Lung (tissue), 12 donors: Measurements from ENCODE around the gene IQCK. TPM values are rescaled to one million over a fixed set of nuclear protein-coding genes. Genes with fewer than 3 reads are reported as not detected.

ENCODE experiments used
- ATAC-seq: fragments of 200-7000 bp; cut with Tn5 transposase; one replicate; pipeline ENCODE4 v1.9.1; 2020; ENCODE audit warnings: moderate number of reproducible peaks; ENCODE audit not compliant: insufficient read depth, low FRiP score
- DNase-seq, 3 donors: peaks; one replicate each; pipeline ENCODE4 v3.0.0-alpha.2; 2013 to 2017
- H3K27ac ChIP-seq, 2 donors: one replicate each; pipeline ENCODE4 v1.5.1; 2013; ENCODE audit warnings: mild to moderate bottlenecking in 2 of 2, moderate library complexity in 2 of 2, control low read depth in 1 of 2, inconsistent platforms in 1 of 2, low read depth in 1 of 2, low read length in 1 of 2
- H3K27me3 ChIP-seq, 3 donors: one replicate each; pipeline ENCODE4 v1.5.1; 2013; ENCODE audit warnings: low read length in 2 of 3; ENCODE audit not compliant: control insufficient read depth in 3 of 3, insufficient read depth in 3 of 3
- H3K36me3 ChIP-seq, 4 donors: one replicate each; pipeline ENCODE4 v1.5.1; 2013; ENCODE audit warnings: low read length in 4 of 4, mild to moderate bottlenecking in 1 of 4, moderate library complexity in 1 of 4; ENCODE audit not compliant: control insufficient read depth in 4 of 4, insufficient read depth in 4 of 4
- H3K4me1 ChIP-seq, 5 donors: one replicate each; pipeline ENCODE4 v1.5.1; 2013; ENCODE audit warnings: low read length in 5 of 5, mild to moderate bottlenecking in 2 of 5, moderate library complexity in 1 of 5; ENCODE audit not compliant: control insufficient read depth in 5 of 5, insufficient read depth in 5 of 5
- H3K4me3 ChIP-seq: one replicate; pipeline ENCODE4 v1.5.1; 2013; ENCODE audit warnings: mild to moderate bottlenecking, control low read depth, moderate library complexity
- H3K9ac ChIP-seq, 2 donors: one replicate each; pipeline ENCODE4 v1.5.1; 2013; ENCODE audit warnings: low read length in 2 of 2, control low read depth in 1 of 2; ENCODE audit not compliant: insufficient read depth in 1 of 2
- H3K9me3 ChIP-seq, 4 donors: one replicate each; pipeline ENCODE4 v1.5.1; 2013; ENCODE audit warnings: low read length in 3 of 4, mild to moderate bottlenecking in 1 of 4, moderate library complexity in 1 of 4; ENCODE audit not compliant: control insufficient read depth in 4 of 4, insufficient read depth in 3 of 4
- WGBS, 2 donors: extraction: QIAGEN DNeasy Blood & Tissue Kit; methylation state at CpG; one replicate each; pipeline ENCODE4 v1.1.7; 2013; 5-methylcytosine and 5-hydroxymethylcytosine counted together
- polyA plus RNA-seq, 2 donors: library from polyadenylated mRNA; stranded (reverse); fragments of 200-250 nt; gene quantifications; one replicate each; pipeline ENCODE4 v1.2.1, GENCODE V29; 2013
- total RNA-seq, 2 donors: library from RNA; depleted of rRNA in 1 of 2; stranded (reverse); fragments of >200 nt in 1 of 2; gene quantifications; one replicate each; pipeline ENCODE4 v1.2.1, GENCODE V29; 2014 to 2021
- TF ChIP-seq, protein P1 (sequence below): IDR thresholded peaks from 2 replicates; pipeline ENCODE4 v1.5.1; 2012; ENCODE audit warnings: mild to moderate bottlenecking; ENCODE audit errors: control extremely low read depth, extremely low read depth
- donor health status: control.
- donor health status: control.
- donor health status: Bipolar disorder and iron deficiency.
- donor health status: healthy.
- donor health status: DM: yes; HTN: yes; CAD: no.

The IQCK gene
- total and polyA plus RNA-seq, 4 donors, result 12.7 to 27.0 (median 20.4) TPM

DNA sequence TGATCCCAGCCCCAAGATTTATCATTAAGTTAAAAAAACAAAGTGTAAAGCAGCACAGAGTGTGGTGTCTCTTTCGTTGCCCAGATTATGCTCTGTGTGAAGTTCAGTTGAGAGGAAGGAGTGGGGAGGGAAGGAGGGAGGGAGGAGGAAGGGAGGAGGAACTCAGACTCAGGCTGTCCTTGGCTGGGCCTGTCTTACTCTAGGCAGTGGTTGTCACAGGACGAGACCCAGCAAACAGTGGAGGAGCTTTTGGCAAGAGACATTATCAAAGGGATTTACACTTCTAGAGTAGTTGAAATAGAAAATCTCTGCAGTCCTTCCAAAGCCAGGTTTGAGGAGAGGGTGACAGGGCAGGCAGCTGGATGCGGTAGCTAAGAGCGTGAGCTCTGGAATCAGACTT lies 27.9 kb upstream of the IQCK start:
- no peak overlapping the region for H3K4me3 ChIP-seq
- no peak for ATAC-seq
- 59 to 62% methylated on average over 4 of the region's 4 CpGs for WGBS, 2 donors
- H3K27ac ChIP-seq, result no peak overlapping the region
- peaks cover 9 to 19% (median 14%) of the 10 kb centered on the region in 4 donors for H3K36me3 ChIP-seq
- H3K27me3 ChIP-seq, result no peaks in the 10 kb centered on the region
- TF ChIP-seq, protein P1, sequence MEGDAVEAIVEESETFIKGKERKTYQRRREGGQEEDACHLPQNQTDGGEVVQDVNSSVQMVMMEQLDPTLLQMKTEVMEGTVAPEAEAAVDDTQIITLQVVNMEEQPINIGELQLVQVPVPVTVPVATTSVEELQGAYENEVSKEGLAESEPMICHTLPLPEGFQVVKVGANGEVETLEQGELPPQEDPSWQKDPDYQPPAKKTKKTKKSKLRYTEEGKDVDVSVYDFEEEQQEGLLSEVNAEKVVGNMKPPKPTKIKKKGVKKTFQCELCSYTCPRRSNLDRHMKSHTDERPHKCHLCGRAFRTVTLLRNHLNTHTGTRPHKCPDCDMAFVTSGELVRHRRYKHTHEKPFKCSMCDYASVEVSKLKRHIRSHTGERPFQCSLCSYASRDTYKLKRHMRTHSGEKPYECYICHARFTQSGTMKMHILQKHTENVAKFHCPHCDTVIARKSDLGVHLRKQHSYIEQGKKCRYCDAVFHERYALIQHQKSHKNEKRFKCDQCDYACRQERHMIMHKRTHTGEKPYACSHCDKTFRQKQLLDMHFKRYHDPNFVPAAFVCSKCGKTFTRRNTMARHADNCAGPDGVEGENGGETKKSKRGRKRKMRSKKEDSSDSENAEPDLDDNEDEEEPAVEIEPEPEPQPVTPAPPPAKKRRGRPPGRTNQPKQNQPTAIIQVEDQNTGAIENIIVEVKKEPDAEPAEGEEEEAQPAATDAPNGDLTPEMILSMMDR, result no peak
- DNase-seq, result no peak
- no peaks in the 10 kb centered on the region for H3K9me3 ChIP-seq
- H3K9ac ChIP-seq, result no peak overlapping the region
- H3K4me1 ChIP-seq, result peaks cover 0 to 11% (median 0%) of the 10 kb centered on the region in 5 donors

- Histone ChIP-seq H3K9ac (no peak overlapping the region), H3K4me3 (no peak overlapping the region), H3K9me3 (no peaks in the 10 kb centered on the region), H3K4me1 (peaks cover 0 to 13% (median 3%) of the 10 kb centered on the region in 5 donors), H3K27ac (peak overlapping the region in 1 of 2 donors; percentile 11), H3K36me3 (peaks cover 7 to 19% (median 11%) of the 10 kb centered on the region in 4 donors), H3K27me3 (no peaks in the 10 kb centered on the region)
- no peak for ATAC-seq
- DNase-seq, result peak in 1 of 3 donors; percentile 27
- 65 to 69% methylated on average over 14 of the region's 14 CpGs for WGBS, 2 donors
- TF ChIP-seq, protein P1, result no peak
Measured at GRCh38 chr16:19691161-19691711, 26.8 kb upstream of the IQCK start.

DNA sequence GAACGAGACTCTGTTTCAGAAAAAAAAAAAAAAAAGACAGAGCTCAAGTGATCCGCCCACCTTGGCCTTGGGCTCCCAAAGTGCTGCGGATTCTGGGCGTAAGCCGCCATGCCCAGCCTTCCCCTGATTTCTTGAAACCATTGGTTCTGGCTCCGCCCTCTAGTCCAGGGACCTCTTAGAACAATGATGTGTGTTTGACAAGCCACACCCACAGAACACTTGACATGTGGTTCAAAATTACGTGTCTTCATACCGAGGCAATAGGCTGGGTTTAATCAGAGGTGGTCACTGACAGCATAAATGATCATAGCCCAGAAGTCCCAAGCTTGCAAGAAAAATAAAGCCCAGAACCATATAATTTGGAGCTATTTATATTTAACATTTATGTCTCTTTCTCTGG lies 23.1 kb upstream of the IQCK start:
- no peaks in the 10 kb centered on the region for H3K9me3 ChIP-seq
- WGBS, 2 donors, result 89 to 96% methylated on average over 8 of the region's 8 CpGs
- no peaks in the 10 kb centered on the region for H3K27me3 ChIP-seq
- H3K4me1 ChIP-seq, result peaks cover 0 to 27% (median 9%) of the 10 kb centered on the region in 5 donors
- H3K4me3 ChIP-seq, result no peak overlapping the region
- no peak for ATAC-seq
- no peak overlapping the region for H3K27ac ChIP-seq
- TF ChIP-seq, protein P1, result no peak
- no peak for DNase-seq
- H3K36me3 ChIP-seq, result peaks cover 4 to 21% (median 16%) of the 10 kb centered on the region in 4 donors
- H3K9ac ChIP-seq, result no peak overlapping the region

DNA sequence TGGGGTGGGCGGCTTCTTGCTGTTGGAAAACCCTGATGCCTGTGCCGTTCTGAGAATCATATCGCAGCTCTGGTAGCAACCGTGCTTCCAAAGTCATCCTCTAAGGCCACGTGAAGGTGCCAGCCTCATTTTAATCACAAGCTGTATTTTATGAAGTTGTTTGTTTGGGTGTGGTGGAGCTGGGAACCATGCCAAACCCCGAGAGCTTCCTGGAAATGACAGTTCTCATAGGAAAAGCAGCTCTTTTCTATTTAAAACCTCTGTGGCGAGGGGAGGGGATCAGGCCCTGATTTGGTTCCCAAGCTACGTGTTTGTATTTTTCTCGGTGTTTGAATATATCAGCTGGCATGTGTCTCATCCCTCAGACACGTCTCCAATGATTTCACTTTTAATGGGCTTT lies 21.7 kb upstream of the IQCK start:
- Histone ChIP-seq H3K36me3 (peaks cover 6 to 20% (median 16%) of the 10 kb centered on the region in 4 donors), H3K27ac (peak overlapping the region; percentile 29 to 81), H3K4me3 (no peak overlapping the region), H3K27me3 (no peaks in the 10 kb centered on the region), H3K9ac (peak overlapping the region in 1 of 2 donors; percentile 11), H3K9me3 (no peaks in the 10 kb centered on the region), H3K4me1 (peaks cover 0 to 19% (median 10%) of the 10 kb centered on the region in 5 donors)
- DNase-seq (peak; percentile 72 to 80 (median 74)), ATAC-seq (peak; percentile 63)
- 7 to 10% methylated on average over 10 of the region's 10 CpGs for WGBS, 2 donors
- TF ChIP-seq, protein P1, result no peak
